Lung microvascular endothelial cell (primary cell): Measurements from ENCODE around the gene UTRN. TPM values are rescaled to one million over a fixed set of nuclear protein-coding genes. Genes with fewer than 3 reads are reported as not detected.

Source experiments
- total RNA-seq: library from RNA; depleted of rRNA; stranded (reverse); fragments of >200 nt; gene quantifications from 2 replicates; pipeline ENCODE4 v1.2.1, GENCODE V29; 2014

The UTRN gene
- total RNA-seq, 1 donor from 2014 or later: 414 TPM

Other genes with a start within 250 kb of the UTRN start
- gene SF3B5, start 189.8 kb upstream of the UTRN start, total RNA-seq: 84.6 and 98.2 TPM in 2 replicates
- 9.4 and 22.6 TPM in 2 replicates for gene STX11, start 134.8 kb upstream of the UTRN start, total RNA-seq